Activated CD8-positive, alpha-beta T cell treated with anti-CD3 and anti-CD28 coated beads for 36 hours (primary cell): ENCODE data around the gene NUP214. TPM values are rescaled to one million over a fixed set of nuclear protein-coding genes. Genes with fewer than 3 reads are reported as not detected.

Experiments used
- ATAC-seq: fragments of 200-7000 bp; cut with Tn5 transposase; one replicate; pipeline ENCODE4 v1.10.0; 2021; ENCODE audit warnings: mild to moderate bottlenecking, moderate library complexity
- CTCF ChIA-PET: fragments of 350-600 bp; sonication (Branson Sonifier 250); formaldehyde crosslinking; loops from one replicate; lab custom pipeline; 2021; ENCODE audit warnings: antibody characterized with exemption; lab: Charles Lee
- POLR2A ChIA-PET: fragments of 350-600 bp; sonication (Branson Sonifier 250); formaldehyde crosslinking; loops from one replicate; lab custom pipeline; 2021; ENCODE audit warnings: antibody characterized with exemption; lab: Charles Lee
- DNase-seq: peaks from one replicate; pipeline ENCODE4 v3.0.0-alpha.2; 2020
- H3K27ac Mint-ChIP-seq: one replicate; pipeline ENCODE4 v1.8.0; 2021; ENCODE audit warnings: mild to moderate bottlenecking, mixed read lengths
- H3K27me3 Mint-ChIP-seq: one replicate; pipeline ENCODE4 v1.8.0; 2021; ENCODE audit warnings: mixed read lengths
- H3K36me3 Mint-ChIP-seq: one replicate; pipeline ENCODE4 v1.8.0; 2021; ENCODE audit warnings: low read depth, mixed read lengths
- H3K4me1 Mint-ChIP-seq: one replicate; pipeline ENCODE4 v1.8.0; 2021; ENCODE audit warnings: low read depth, mixed read lengths
- H3K4me3 Mint-ChIP-seq: one replicate; pipeline ENCODE4 v1.8.0; 2021; ENCODE audit warnings: mild to moderate bottlenecking, moderate library complexity, mixed read lengths
- H3K9me3 Mint-ChIP-seq: one replicate; pipeline ENCODE4 v1.8.0; 2021; ENCODE audit warnings: mixed read lengths
- CTCF ChIP-seq: fragments of 200-600 bp; IDR thresholded peaks from one replicate; pipeline ENCODE4 v1.8.0; 2022; ENCODE audit warnings: antibody characterized with exemption, mild to moderate bottlenecking
- intact Hi-C: fragments of 100-400 bp; cut with micrococcal nuclease; formaldehyde crosslinking; loops from one replicate; pipeline ENCODE4 v1.10.0; 2022
- total RNA-seq, 2 experiments: library from RNA; stranded (reverse); gene quantifications; one replicate each; pipeline ENCODE4 v1.2.3, GENCODE V29; 2021

Gene NUP214
- total RNA-seq, 2 experiments from 2014 or later: 57.6 to 58.3 TPM

DNA sequence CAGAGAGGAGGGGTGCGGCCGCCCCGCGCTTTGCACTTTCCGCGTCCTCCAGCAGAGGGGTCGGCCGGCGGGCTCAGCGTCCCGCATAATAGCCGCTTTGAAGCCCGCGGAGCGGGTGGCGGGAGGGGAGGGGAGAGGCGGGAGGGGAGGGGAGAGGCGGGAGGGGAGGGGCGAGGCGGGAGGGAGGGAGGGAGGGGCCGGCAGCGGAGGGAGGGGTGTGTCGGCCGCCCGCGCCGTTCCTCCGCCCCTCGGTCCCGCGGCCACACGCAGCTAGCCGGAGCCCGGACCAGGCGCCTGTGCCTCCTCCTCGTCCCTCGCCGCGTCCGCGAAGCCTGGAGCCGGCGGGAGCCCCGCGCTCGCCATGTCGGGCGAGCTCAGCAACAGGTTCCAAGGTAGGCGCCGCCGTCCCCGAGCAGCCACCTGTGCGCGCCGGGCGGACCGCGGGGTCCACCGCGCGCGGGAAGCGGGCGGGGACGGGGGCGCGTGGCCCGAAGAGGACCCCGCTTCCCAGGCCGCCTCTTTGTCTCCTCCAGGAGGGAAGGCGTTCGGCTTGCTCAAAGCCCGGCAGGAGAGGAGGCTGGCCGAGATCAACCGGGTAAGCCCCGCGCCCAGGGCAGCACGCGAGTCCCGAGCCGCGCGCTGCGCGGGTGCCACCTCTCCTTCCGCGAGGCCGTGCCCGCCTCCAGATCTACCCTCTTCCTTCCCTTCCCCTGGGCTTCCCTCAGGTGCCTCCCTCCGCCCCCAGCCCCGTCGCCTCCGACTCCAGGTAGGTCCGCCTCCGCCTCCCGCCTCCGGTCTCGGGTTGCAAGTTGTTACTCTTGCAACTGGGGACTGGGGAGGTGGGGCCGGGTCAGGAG lies 28.9 kb upstream of the NUP214 start, which contains the start of gene AIF1L:
Gene AIF1L (plus strand): TSS at position 263 of the 857 bp plus-strand sequence. CDS start 99 bp downstream, at position 362.
- ChIA-PET POLR2A (interaction anchor here (0.6 to 0.9 kb wide), 2 partner anchors 29 to 61 kb away, joined by 3 read pairs; partner anchors contain the start of gene NUP214), CTCF (interaction anchor here (0.7 to 1.5 kb wide), 2 partner anchors 39 to 49 kb away, joined by 3 to 5 read pairs; no protein-coding TSS in a partner anchor)
- H3K4me1 Mint-ChIP-seq: peaks cover 3% of the 10 kb centered on the region
- H3K27me3 Mint-ChIP-seq: peaks cover 30% of the 10 kb centered on the region
- H3K9me3 Mint-ChIP-seq: no peaks in the 10 kb centered on the region
- no peak within 1 kb of the TSS for H3K27ac Mint-ChIP-seq
- DNase-seq (peak; percentile 42), ATAC-seq (peak; percentile 76)
- intact Hi-C loops: no loop called here
- peak within 1 kb of the TSS; percentile 63 for H3K4me3 Mint-ChIP-seq
- no peak for TF ChIP-seq CTCF
- no peaks in the 10 kb centered on the region for H3K36me3 Mint-ChIP-seq

DNA sequence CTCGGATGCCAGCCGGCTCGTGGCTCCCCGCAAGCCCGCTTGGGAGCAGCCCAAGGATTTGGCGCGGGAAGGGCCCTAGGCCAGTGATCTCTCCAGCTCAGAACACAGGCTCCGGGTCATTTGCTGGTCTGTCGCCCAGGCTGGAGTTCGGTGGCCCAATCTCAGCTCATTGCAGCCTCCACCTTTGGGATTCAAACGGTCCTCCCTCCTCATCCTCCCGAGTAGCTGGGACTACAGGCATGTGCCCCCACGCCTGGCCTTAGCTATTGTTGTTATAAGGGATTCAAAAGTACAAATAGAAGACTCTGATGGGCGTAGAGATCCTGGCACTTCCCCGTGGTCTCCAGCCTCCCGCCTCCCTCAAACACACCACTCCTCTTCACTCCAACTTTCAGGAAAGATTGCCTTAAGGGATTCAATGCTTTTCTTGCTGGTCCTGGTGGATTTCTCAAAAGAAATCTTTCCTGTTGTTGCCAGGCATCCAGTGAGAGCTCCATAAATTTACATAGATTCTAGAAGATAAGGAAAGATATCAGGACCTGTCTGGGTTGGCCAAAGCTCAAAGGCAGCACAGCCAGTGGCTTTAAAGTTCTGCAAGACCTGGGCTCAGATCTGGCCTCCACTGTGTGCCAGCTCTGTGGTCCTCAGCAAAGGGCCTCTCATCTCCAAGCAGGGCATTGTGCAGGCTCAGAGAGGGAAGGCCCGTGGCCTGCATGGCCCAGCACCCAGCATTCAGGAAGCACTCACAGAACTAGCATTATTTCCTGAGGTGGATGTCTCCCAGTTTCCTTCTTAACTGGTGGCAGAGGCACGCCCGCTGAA lies 28.0 kb upstream of the NUP214 start:
- intact Hi-C loops: no loop called here
- ATAC-seq (no peak), DNase-seq (no peak)
- ChIA-PET POLR2A (interaction anchor here (0.6 kb wide), 1 partner anchor 62 kb away, joined by 3 read pairs; no protein-coding TSS in a partner anchor), CTCF (interaction anchor here (0.7 to 1.5 kb wide), 2 partner anchors 40 to 50 kb away, joined by 3 to 5 read pairs; no protein-coding TSS in a partner anchor)
- peaks cover 3% of the 10 kb centered on the region for H3K4me1 Mint-ChIP-seq
- peaks cover 30% of the 10 kb centered on the region for H3K27me3 Mint-ChIP-seq
- H3K27ac Mint-ChIP-seq: no peak overlapping the region
- peak overlapping the region; percentile 43 for H3K4me3 Mint-ChIP-seq
- TF ChIP-seq CTCF: no peak
- no peaks in the 10 kb centered on the region for H3K36me3 Mint-ChIP-seq
- no peaks in the 10 kb centered on the region for H3K9me3 Mint-ChIP-seq

DNA sequence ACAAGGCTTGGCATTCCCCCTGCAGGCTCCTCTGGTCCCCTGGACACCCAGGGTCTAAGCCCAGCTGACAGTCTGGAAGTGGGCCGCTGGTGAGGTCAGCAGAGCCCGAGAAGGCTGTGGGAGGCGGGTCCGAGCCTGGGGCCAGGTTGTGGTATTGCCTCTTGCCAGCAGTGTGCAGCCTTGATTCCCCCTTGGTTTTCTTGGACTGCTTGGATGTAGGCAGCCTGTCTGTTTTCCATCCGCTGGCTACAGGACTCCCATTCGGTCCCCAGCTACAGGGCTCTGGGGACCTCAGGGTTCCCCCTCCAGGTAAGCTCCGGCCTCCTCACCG lies 27.5 kb upstream of the NUP214 start:
- intact Hi-C loops: no loop called here
- Mint-ChIP-seq H3K27me3 (peaks cover 30% of the 10 kb centered on the region), H3K4me1 (peaks cover 3% of the 10 kb centered on the region), H3K4me3 (no peak overlapping the region), H3K36me3 (no peaks in the 10 kb centered on the region), H3K27ac (no peak overlapping the region), H3K9me3 (no peaks in the 10 kb centered on the region)
- no peak for TF ChIP-seq CTCF
- DNase-seq (no peak), ATAC-seq (no peak)
- CTCF ChIA-PET: interaction anchor here (1.5 kb wide), 1 partner anchor 40 kb away, joined by 5 read pairs; no protein-coding TSS in a partner anchor
- POLR2A ChIA-PET: interaction anchor here (1.2 kb wide), 1 partner anchor 35 kb away, joined by 3 read pairs; no protein-coding TSS in a partner anchor

- ChIA-PET POLR2A (interaction anchor here (1.2 to 1.4 kb wide), 2 partner anchors 27 to 35 kb away, joined by 3 to 8 read pairs; partner anchors contain the start of gene NUP214), CTCF (no interaction called here)
- H3K36me3 Mint-ChIP-seq: no peaks in the 10 kb centered on the region
- ATAC-seq: no peak
- peaks cover 30% of the 10 kb centered on the region for H3K27me3 Mint-ChIP-seq
- no peak overlapping the region for H3K27ac Mint-ChIP-seq
- intact Hi-C loops: no loop called here
- peaks cover 3% of the 10 kb centered on the region for H3K4me1 Mint-ChIP-seq
- TF ChIP-seq CTCF: no peak
- no peak overlapping the region for H3K4me3 Mint-ChIP-seq
- DNase-seq: no peak
- H3K9me3 Mint-ChIP-seq: no peaks in the 10 kb centered on the region
These were observed 26.8 kb upstream of the NUP214 start for GRCh38 chr9:131098391-131099101.
